GM12878 (cell line): ENCODE results near the gene ARPC1A. TPM values are rescaled to one million over a fixed set of nuclear protein-coding genes. Genes with fewer than 3 reads are reported as not detected.

ENCODE experiments used
- ATAC-seq: fragments of 200-7000 bp; cut with Tn5 transposase; 3 replicates; pipeline ENCODE4 v1.9.1; 2020; ENCODE audit warnings: mild to moderate bottlenecking, moderate library complexity
- Bru-seq: library from RNA; stranded (reverse); fragments of 400-500 nt; gene quantifications from one replicate; lab custom pipeline; 2021; lab: Mats Ljungman, UMichigan
- BruChase-seq, 2 experiments: library from RNA; stranded (reverse); fragments of 400-500 nt; gene quantifications; one replicate each; lab custom pipeline; 2021; lab: Mats Ljungman, UMichigan
- BruUV-seq: library from RNA; stranded (reverse); fragments of 400-500 nt; replicated peaks from 2 replicates; lab custom pipeline; 2021; lab: Mats Ljungman, UMichigan
- CTCF ChIA-PET: fragments of 300-600 bp; sonication (Branson Sonifier 250); formaldehyde crosslinking; extraction: SDS; loops from one replicate; lab custom pipeline; 2021; ENCODE audit warnings: inconsistent platforms; lab: Yijun Ruan, JAX
- POLR2A ChIA-PET: fragments of 350-600 bp; formaldehyde crosslinking; extraction: SDS; loops from one replicate; lab custom pipeline; 2021; ENCODE audit warnings: inconsistent platforms; lab: Charles Lee
- RAD21 ChIA-PET: fragments of 300-600 bp; sonication (Branson Sonifier 250); formaldehyde crosslinking; loops from one replicate; lab custom pipeline; 2023; ENCODE audit warnings: antibody characterized with exemption; ENCODE audit not compliant: unreplicated experiment; lab: Charles Lee
- SMC1A ChIA-PET: fragments of 300-600 bp; sonication (Branson Sonifier 250); formaldehyde crosslinking; loops from one replicate; lab custom pipeline; 2023; ENCODE audit not compliant: unreplicated experiment, uncharacterized antibody; lab: Charles Lee
- DNase-seq: peaks from one replicate; pipeline ENCODE4 v3.0.0-alpha.2; 2011; ENCODE audit warnings: low read depth, low spot score
- FAIRE-seq: peaks from 3 replicates; lab custom pipeline; 2011; peaks lifted over from hg19 to GRCh38; lab: Jason Lieb, UNC
- H2AFZ ChIP-seq: 2 replicates; pipeline ENCODE4 v1.6.0; 2011; ENCODE audit warnings: low read depth, low read length, control low read depth; ENCODE audit not compliant: control insufficient read depth
- H3K27ac ChIP-seq: 2 replicates; pipeline ENCODE4 v1.5.1; 2011; ENCODE audit warnings: control low read depth; ENCODE audit not compliant: control insufficient read depth, insufficient read depth
- H3K27me3 ChIP-seq, 2 experiments: replicated peaks in 1 of 2; 2 replicates each; pipeline versions ENCODE4 v1.6.0 to v1.6.1; 2011; ENCODE audit warnings: low read length in 1 of 2; ENCODE audit not compliant: control insufficient read depth in 2 of 2, insufficient read depth in 2 of 2
- H3K36me3 ChIP-seq, 2 experiments: 2 replicates each; pipeline ENCODE4 v1.5.1; 2011; ENCODE audit warnings: low read length in 1 of 2; ENCODE audit not compliant: control insufficient read depth in 2 of 2, insufficient read depth in 2 of 2
- H3K4me1 ChIP-seq: 2 replicates; pipeline ENCODE4 v1.6.1; 2011; ENCODE audit warnings: mild to moderate bottlenecking, low read length, moderate library complexity, mixed read lengths; ENCODE audit not compliant: control insufficient read depth, insufficient read depth
- H3K4me2 ChIP-seq: 2 replicates; pipeline ENCODE4 v1.6.0; 2011; ENCODE audit warnings: control low read depth; ENCODE audit not compliant: control insufficient read depth, insufficient read depth
- H3K4me3 ChIP-seq: fragments of 200-600 bp; sonication (generic); 2 replicates; pipeline ENCODE4 v1.5.1; 2016
- H3K79me2 ChIP-seq: 2 replicates; pipeline ENCODE4 v1.6.0; 2011; ENCODE audit warnings: low read length; ENCODE audit not compliant: control insufficient read depth, insufficient read depth
- H3K9ac ChIP-seq: 2 replicates; pipeline ENCODE4 v1.8.0; 2011; ENCODE audit warnings: low read length, control low read depth, mixed read lengths; ENCODE audit not compliant: control insufficient read depth, insufficient read depth
- H3K9me3 ChIP-seq: replicated peaks from 3 replicates; pipeline ENCODE4 v1.5.1; 2011; ENCODE audit warnings: mild to moderate bottlenecking, low read length; ENCODE audit not compliant: control insufficient read depth, insufficient read depth
- H4K20me1 ChIP-seq: 2 replicates; pipeline ENCODE4 v1.6.0; 2011; ENCODE audit not compliant: control insufficient read depth, insufficient read depth
- CHD1 ChIP-seq: IDR thresholded peaks from 2 replicates; pipeline ENCODE4 v1.6.1; 2012; ENCODE audit warnings: low read depth, low read length, improper control_type of control experiment
- GATAD2B ChIP-seq: fragments of 450-650 bp; conservative IDR thresholded peaks from 2 replicates; pipeline ENCODE4 v1.6.1; 2017; ENCODE audit warnings: low read depth, mild to moderate bottlenecking, moderate library complexity
- IKZF2 ChIP-seq, 2 experiments: fragments of 450-650 bp; IDR thresholded peaks; 2 replicates each; pipeline ENCODE4 v1.6.1; 2017; ENCODE audit warnings: mild to moderate bottlenecking in 2 of 2, moderate library complexity in 2 of 2
- MTA2 ChIP-seq: fragments of 450-650 bp; IDR thresholded peaks from 2 replicates; pipeline ENCODE4 v1.6.1; 2016; ENCODE audit warnings: low read depth, mild to moderate bottlenecking, moderate library complexity
- MTA3 ChIP-seq: IDR thresholded peaks from 2 replicates; pipeline ENCODE4 v1.6.1; 2012; ENCODE audit warnings: low read length, inconsistent platforms, borderline replicate concordance
- MYC ChIP-seq: IDR thresholded peaks from 2 replicates; pipeline ENCODE4 v1.6.1; 2011; ENCODE audit warnings: mild to moderate bottlenecking, low read length, moderate library complexity, inconsistent platforms; ENCODE audit not compliant: insufficient read depth, insufficient replicate concordance, insufficient read length, severe bottlenecking
- NBN ChIP-seq: fragments of 450-650 bp; IDR thresholded peaks from 2 replicates; pipeline ENCODE4 v1.6.1; 2016
- NKRF ChIP-seq: fragments of 450-650 bp; conservative IDR thresholded peaks from 2 replicates; pipeline ENCODE4 v1.6.1; 2017; ENCODE audit warnings: mild to moderate bottlenecking, moderate library complexity
- SP1 ChIP-seq: IDR thresholded peaks from one replicate; pipeline ENCODE4 v1.6.1; 2011; ENCODE audit warnings: low read depth, low read length
- TBL1XR1 ChIP-seq: IDR thresholded peaks from 2 replicates; pipeline ENCODE4 v1.6.1; 2012; ENCODE audit warnings: low read depth, low read length, improper control_type of control experiment
- YBX1 ChIP-seq: fragments of 450-650 bp; IDR thresholded peaks from 2 replicates; pipeline ENCODE4 v1.6.1; 2016; ENCODE audit warnings: antibody characterized with exemption
- ZBTB40 ChIP-seq: fragments of 450-650 bp; IDR thresholded peaks from 2 replicates; pipeline ENCODE4 v1.6.1; 2016; ENCODE audit warnings: mild to moderate bottlenecking, moderate library complexity, borderline replicate concordance
- WGBS: methylation state at CpG from one replicate; pipeline ENCODE4 v1.1.6; 2016; ENCODE audit warnings: low lambda C conversion rate; ENCODE audit not compliant: insufficient replicate concordance, insufficient coverage; ENCODE audit errors: missing lambda C conversion rate; 5-methylcytosine and 5-hydroxymethylcytosine counted together
- in situ Hi-C: fragments of 300-500 bp; cut with MboI; formaldehyde crosslinking; loops from 9 replicates; pipeline ENCODE4 v1.14.3; 2018; ENCODE audit warnings: mixed read lengths
- intact Hi-C: fragments of 100-400 bp; cut with micrococcal nuclease; formaldehyde crosslinking; loops from one replicate; pipeline ENCODE4 v1.14.2; 2022; ENCODE audit not compliant: unreplicated experiment
- long read RNA-seq, 2 experiments: library from polyadenylated mRNA; unstranded; transcript quantifications; one replicate each; pipeline ENCODE4 v2.0.0, GENCODE V29; 2019 to 2020
- polyA minus RNA-seq, 3 experiments: library from RNA; depleted of rRNA, polyadenylated mRNA; stranded (reverse); fragments of >200 nt; gene quantifications; 2 replicates each; pipeline ENCODE4 v1.2.3, GENCODE V29; 2011
- polyA plus RNA-seq, 11 experiments: library from polyadenylated mRNA; depleted of rRNA in 4 of 11; unstranded in 6 of 11; stranded (reverse) in 5 of 11; fragments of >200 nt; fragmentation: Nextera tagmentation in 4 of 11; fragmentation: Illumina TruSeq in 1 of 11; extraction: Ambion mirVana in 4 of 11; extraction: Trizol in 1 of 11; gene quantifications; 1 replicate in 1 of 11; 2 replicates in 10 of 11; pipeline versions ENCODE4 v1.2.1 to v1.2.3, GENCODE V29; 2011 to 2016; ENCODE audit warnings: inconsistent platforms in 2 of 11, missing spikeins in 2 of 11, low read depth in 1 of 11
- total RNA-seq, 4 experiments: library from RNA; depleted of rRNA in 3 of 4; stranded (reverse); fragments of >200 nt in 3 of 4; fragmentation: Illumina TruSeq in 1 of 4; extraction: Trizol in 1 of 4; gene quantifications; 2 replicates each; pipeline versions ENCODE4 v1.2.1 to v1.2.3, GENCODE V29; 2013 to 2021

The ARPC1A gene
- 20.4 and 22.1 TPM in 2 replicates for total RNA-seq (2013; cell fraction: nucleolus; rRNA removed)
- total RNA-seq (2014; rRNA removed) = 60.3 and 72.2 TPM in 2 replicates
- total RNA-seq (2014; rRNA removed; fragmentation: Illumina TruSeq; extraction: Trizol) = 55.8 and 56.6 TPM in 2 replicates
- 71.6 and 81.4 TPM in 2 replicates for total RNA-seq (2021)
- polyA plus RNA-seq (2011; ENCODE audit: low read depth) = 43.8 TPM
- polyA plus RNA-seq (2011; rRNA removed) = 26.4 and 42.3 TPM in 2 replicates
- polyA plus RNA-seq (2011; cell fraction: cytosol; rRNA removed) = 66.1 and 67.0 TPM in 2 replicates
- polyA plus RNA-seq (2011; cell fraction: nucleus; rRNA removed) = 46.8 and 50.3 TPM in 2 replicates
- 46.8 and 51.9 TPM in 2 replicates for polyA plus RNA-seq (2012)
- 53.6 and 72.1 TPM in 2 replicates for polyA plus RNA-seq (2014; fragmentation: Illumina TruSeq; extraction: Trizol)
- polyA plus RNA-seq (2014; fragmentation: Nextera tagmentation; extraction: Ambion mirVana) = 100 to 1,000 TPM; 102 to 103 TPM
- 52.1 and 58.1 TPM in 2 replicates for polyA plus RNA-seq (2014; rRNA removed)
- polyA plus RNA-seq (2016; fragmentation: Nextera tagmentation; extraction: Ambion mirVana) = 100 to 1,000 TPM; 136 to 152 TPM
- 48.4 and 52.9 TPM in 2 replicates for polyA minus RNA-seq (2011; rRNA and poly(A)+ RNA removed)
- 15.5 and 18.6 TPM in 2 replicates for polyA minus RNA-seq (2011; cell fraction: cytosol; rRNA and poly(A)+ RNA removed)
- polyA minus RNA-seq (2011; cell fraction: nucleus; rRNA and poly(A)+ RNA removed) = 17.2 and 29.0 TPM in 2 replicates
- Bru-seq, nascent RNA = percentile 80 among the genes with signal in this experiment
- BruChase-seq, experiment 1, labeled RNA remaining after a 6-hour chase = percentile 97 among the genes with signal in this experiment
- percentile 98 among the genes with signal in this experiment for BruChase-seq, experiment 2, labeled RNA remaining after a 2-hour chase
- long read RNA-seq, experiment 1, transcript ARPC1A-201 (10 exons, 1,565 nt) = major isoform, 92 of 106 reads
- long read RNA-seq, experiment 1, partial matches to known transcripts = 3 of 106 reads
- long read RNA-seq, experiment 1, other reads (novel, unspliced or antisense) = 11 of 106 reads
- long read RNA-seq, experiment 2, transcript ARPC1A-201 (10 exons, 1,565 nt) = major isoform, 726 of 797 reads
- long read RNA-seq, experiment 2, partial matches to known transcripts = 17 of 797 reads
- long read RNA-seq, experiment 2, other reads (novel, unspliced or antisense) = 54 of 797 reads

GRCh38 chr7:99325592-99326407 is at the start of gene ARPC1A:
TSS of gene ARPC1A (plus strand) at chr7:99325898. CDS start at chr7:99333354, 7,456 bp downstream.
- POLR2A ChIA-PET = interaction anchor here (0.5 to 3.3 kb wide), 8 partner anchors 13 to 926 kb away, joined by 3 to 16 read pairs (median 4); partner anchors contain the start of genes BUD31, CPSF4, PDAP1 and PTCD1
- WGBS = under 1% methylated on average over 64 of the region's 82 CpGs
- FAIRE-seq = peak; percentile 57
- TF ChIP-seq TBL1XR1 (no peak), CHD1 (no peak), MYC (peak; percentile 89), IKZF2 (IDR thresholded peaks at IDR 0.05) (no peak; a peak in 2 of 4 replicates), MTA2 (no peak), SP1 (no peak), NKRF (peak; percentile 85), MTA3 (no peak), YBX1 (no peak), GATAD2B (peak; percentile 91), NBN (no peak; the same call in 1 of the 2 replicates), ZBTB40 (no peak)

More at GRCh38 chr7:99325592-99326407, at the start of gene ARPC1A:
- CTCF ChIA-PET = interaction anchor here (0.8 to 2.7 kb wide), 5 partner anchors 10 to 290 kb away, joined by 3 to 10 read pairs (median 3); no protein-coding TSS in a partner anchor
- in situ Hi-C loops = no loop called here
- Histone ChIP-seq H4K20me1 (peaks cover 4% of the 10 kb centered on the region; the same call in 1 of the 2 replicates), H3K27me3 (no peaks in the 10 kb centered on the region), H3K79me2 (peaks cover 60% of the 10 kb centered on the region), H3K36me3 (no peaks in the 10 kb centered on the region; a peak in 1 of 4 replicates), H3K4me2 (peak within 1 kb of the TSS; percentile 96), H3K4me3 (peak within 1 kb of the TSS; percentile 100), H3K9ac (peak within 1 kb of the TSS; percentile 96), H3K27ac (peak within 1 kb of the TSS; percentile 63), H2AFZ (peak within 1 kb of the TSS; percentile 75), H3K9me3 (no peaks in the 10 kb centered on the region), H3K4me1 (peaks cover 4% of the 10 kb centered on the region; the same call in 1 of the 2 replicates)
- intact Hi-C loops = no loop called here
- DNase-seq (peak; percentile 87), ATAC-seq (peak; percentile 93)
- SMC1A ChIA-PET = interaction anchor here (0.6 to 0.7 kb wide), 2 partner anchors 24 to 179 kb away, joined by 3 read pairs; partner anchors contain the start of gene ZKSCAN5
- RAD21 ChIA-PET = interaction anchor here (0.6 to 1.3 kb wide), 3 partner anchors 12 to 83 kb away, joined by 3 to 5 read pairs (median 3); partner anchors contain the start of genes BUD31 and PDAP1
- BruUV-seq = no TSS peak
